HCT116 (cell line): ENCODE data around the gene GCDH.

Experiments
- CBX3 ChIP-seq: IDR thresholded peaks from 2 replicates; pipeline ENCODE4 v1.6.1; 2012; ENCODE audit warnings: low read depth
- CTCF ChIP-seq, 3 experiments: fragments of 200-600 bp in 1 of 3; sonication (generic) in 1 of 3; IDR thresholded peaks in 2 of 3; conservative IDR thresholded peaks in 1 of 3; 2 replicates each; pipeline ENCODE4 v1.5.1; 2012 to 2017; ENCODE audit warnings: low read depth in 2 of 3, low read length in 2 of 3, antibody characterized with exemption in 1 of 3, borderline replicate concordance in 1 of 3, control low read depth in 1 of 3, mild to moderate bottlenecking in 1 of 3, mixed read lengths in 1 of 3, mixed run types in 1 of 3, moderate library complexity in 1 of 3; ENCODE audit not compliant: insufficient read depth in 1 of 3
- EZH2 ChIP-seq: fragments of 200-600 bp; sonication (generic); IDR thresholded peaks from 2 replicates; pipeline ENCODE4 v1.6.1; 2017; ENCODE audit warnings: antibody characterized with exemption, mixed run types
- JUND ChIP-seq: IDR thresholded peaks from 2 replicates; pipeline ENCODE4 v1.6.1; 2012
- POLR2A ChIP-seq: IDR thresholded peaks from 2 replicates; pipeline ENCODE4 v1.7.0; 2011; ENCODE audit warnings: borderline replicate concordance; ENCODE audit not compliant: insufficient read depth, insufficient read length; ENCODE audit errors: extremely low read depth

GRCh38 chr19:12888006-12888603 lies 2.9 kb upstream of the GCDH start:
- TF ChIP-seq EZH2 (no peak), CBX3 (no peak), POLR2A (no peak), CTCF (IDR thresholded peaks at IDR 0.05 in 2 of 3, conservative IDR thresholded peaks at IDR 0.05 in 1 of 3; ENCODE audit: borderline replicate concordance in 1 of 3, insufficient read depth in 1 of 3, low read depth in 2 of 3, low read length in 2 of 3) (no peak), JUND (no peak)
